NCI-H1436 treated with DMSO at 0.1 percent for 48 hours (cell line): ENCODE results near the gene AP4S1.

Experiments used
- DNase-seq: peaks from one replicate; lab custom pipeline; 2025; lab: John Stamatoyannopoulos, UW

The AP4S1 gene

GRCh38 chr14:31138301-31138700 is 112.9 kb downstream of the AP4S1 start:
- DNase-seq: no peak

GRCh38 chr14:31139301-31139847 is 113.9 kb downstream of the AP4S1 start:
- DNase-seq: no peak

- no peak for DNase-seq
Observed at GRCh38 chr14:31142455-31143087, 117.1 kb downstream of the AP4S1 start.
